Activated CD4-positive, CD25-positive, alpha-beta regulatory T cell treated with anti-CD3 and anti-CD28 coated beads, Interleukin-2, amount 50 U/mL, for 72 hours (primary cell): ENCODE measurements around the gene CORO6.
A peak's percentile ranks its signal among the peaks of the same experiment; 100 is the strongest.

Experiments used
- DNase-seq: peaks from one replicate; pipeline ENCODE4 v3.0.0; 2021

Gene CORO6

DNA sequence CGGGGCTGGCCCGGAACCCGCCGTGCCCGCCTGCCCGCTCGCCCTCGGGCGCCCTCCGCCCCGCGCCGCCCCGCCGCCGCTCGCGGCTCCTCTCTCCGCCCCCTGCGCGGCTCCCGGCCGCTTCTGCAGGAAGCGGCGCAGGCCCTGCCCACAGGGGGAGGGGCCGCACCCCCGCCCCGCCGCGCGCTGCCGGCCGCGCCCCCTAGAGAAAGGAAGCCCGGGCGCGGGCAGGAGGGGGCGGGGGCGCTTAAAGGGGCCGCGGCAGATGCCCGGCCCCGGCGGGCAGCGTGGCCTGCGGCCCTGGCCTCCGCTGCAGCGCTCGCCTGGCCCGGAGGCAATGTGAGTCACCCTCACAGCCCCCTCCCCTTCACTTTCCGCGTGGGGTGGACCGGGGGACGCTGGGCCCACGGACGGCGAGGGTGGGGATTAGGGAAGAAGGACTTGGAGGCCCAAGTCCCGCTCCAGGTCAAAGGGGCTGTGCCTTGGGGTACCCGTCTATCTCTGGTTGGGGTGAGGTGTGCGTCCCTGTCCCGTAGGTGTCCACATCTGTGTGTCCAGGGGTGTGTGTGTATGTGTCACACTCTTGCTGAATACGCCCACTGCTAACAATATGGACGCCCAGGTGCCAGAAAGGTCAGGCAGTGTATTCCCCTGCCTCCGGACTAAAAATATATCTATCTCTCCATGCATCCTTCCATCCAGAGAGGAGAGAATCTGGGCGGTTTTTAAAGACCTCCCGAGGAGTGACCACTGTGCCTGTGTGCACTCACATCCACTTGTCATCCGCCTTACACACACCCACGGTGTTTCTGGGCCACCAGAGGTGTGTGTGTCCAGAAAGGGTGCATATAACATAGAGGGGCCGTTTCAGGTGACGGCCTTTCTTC, 32.9 kb downstream of the CORO6 start, which contains the start of gene GIT1:
TSS of gene GIT1 (minus strand) at position 125 of the 887 bp plus-strand sequence. CDS start 270 bp downstream, outside the sequence.
- DNase-seq: peak; percentile 85

DNA sequence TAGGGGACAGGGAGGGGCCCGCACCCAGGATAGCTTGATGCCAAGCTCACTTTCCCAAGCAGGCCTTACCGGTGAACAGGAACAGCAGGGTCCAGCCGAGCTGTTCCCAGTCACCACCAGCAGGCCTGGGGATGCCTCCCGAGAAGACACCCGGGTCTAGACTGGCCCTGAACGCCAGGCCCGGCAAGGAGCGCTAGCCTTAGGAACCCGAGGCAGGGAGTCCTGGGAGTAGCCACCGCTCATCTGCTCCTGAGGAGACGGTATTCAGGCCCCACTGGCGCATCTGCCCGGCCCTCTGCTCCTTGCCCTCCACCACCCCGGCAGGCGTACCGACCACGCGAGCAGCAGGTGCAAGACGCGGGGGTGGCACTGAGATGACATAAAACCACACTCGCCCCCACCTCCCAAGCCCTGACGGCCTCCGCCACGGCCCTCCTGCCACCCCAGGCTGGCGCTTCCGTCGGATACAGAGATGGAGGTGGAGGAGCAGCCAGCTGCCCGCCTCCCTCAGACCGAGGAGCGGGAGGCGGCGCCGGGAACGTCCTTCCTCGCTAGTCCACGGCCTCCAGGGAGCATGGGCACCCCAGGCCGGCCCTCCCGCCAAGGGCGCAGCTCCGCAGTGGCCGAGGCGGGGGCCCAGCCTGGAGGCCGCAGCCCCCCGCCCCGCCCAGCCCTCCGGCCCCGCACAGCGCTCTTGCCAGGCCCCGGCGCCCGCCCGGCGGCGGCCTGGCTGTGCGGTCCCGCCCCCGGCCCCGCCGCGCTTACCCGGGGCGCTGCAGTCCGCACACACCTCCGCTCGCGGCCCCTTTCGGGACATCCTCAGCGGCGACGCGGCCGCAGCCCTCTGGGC, 33.9 kb downstream of the CORO6 start:
- DNase-seq: peak; percentile 62

DNA sequence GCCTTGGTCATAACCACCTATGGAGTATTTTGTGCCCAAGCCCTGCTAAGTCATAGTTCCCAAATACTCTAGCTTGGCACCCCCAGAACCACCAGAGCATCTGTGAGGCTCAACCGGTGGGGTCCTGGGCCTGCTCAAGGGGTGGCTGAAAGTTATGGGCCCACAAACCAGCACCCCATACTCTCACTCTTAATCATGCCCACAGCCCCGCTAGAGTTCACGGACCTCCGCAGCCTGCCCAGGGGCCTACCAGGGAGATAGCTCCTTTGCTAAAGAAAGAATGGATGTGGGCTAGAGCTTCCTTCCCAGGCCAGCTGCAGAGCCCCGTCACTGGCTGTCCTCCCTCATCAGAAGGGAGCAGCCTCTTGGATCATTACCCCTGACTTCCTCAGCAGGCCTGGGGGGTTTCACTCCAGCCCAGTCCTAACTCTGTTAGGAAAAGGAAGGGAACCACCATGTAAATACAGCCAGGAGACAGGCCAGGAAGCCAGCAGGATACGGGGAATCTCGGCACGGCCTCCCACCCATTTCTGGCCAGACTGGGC, 34.6 kb downstream of the CORO6 start:
- no peak for DNase-seq

DNA sequence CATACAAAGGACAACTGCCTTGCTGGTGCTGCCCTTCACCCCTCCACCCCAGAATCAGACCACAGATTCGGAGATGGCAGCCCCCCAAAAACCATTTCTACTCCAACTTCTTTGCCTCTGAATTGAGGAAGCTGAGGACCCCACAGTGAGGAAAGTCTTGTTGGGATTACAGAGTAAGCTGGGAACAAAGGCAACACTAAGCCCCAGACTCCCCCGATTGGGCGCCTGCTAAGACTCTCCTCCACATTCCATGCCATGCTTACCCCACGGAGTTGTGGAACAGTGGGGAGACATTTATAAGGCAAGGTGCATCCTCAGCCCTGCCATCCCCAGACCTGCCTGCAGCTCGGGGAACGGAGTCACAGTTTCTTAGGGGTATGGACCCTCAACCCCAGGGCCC, 35.1 kb downstream of the CORO6 start:
- no peak for DNase-seq

DNA sequence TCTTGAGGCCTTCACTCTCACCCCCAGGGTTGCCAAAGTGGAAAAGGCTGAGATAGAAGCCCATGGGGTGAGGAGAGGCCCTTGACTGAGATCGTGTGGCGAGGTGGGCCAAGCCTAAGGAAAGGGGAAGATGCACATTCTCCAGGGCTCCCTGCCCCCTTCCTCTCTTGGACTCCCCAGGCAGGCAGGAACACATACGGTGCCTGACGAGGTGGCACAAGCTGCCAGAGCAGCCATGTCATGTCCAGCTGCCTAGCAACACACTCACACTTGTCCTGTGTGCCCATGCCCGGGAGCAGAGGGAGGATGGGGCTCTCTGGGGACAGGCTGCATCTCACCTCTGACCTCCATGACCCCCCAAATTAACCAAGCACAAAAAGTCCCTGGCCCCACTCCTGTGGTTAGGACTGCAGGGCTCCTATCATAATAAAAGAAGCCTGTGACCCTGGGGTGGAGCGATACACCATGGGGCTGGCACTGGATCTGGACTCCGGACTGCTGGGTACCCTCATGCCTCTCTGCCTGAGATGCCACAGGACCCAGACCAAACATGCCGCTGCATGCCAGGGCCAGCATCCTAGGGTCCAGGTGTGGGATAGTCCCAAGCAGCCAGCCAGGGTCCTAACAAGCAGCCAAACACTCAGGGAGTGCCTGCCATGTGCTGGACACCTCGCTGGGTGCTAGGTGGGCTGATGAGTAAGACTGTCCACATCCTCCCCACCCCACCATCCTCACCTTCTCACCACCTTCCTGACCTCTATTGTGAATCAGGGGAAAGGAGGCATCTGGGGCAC, 35.8 kb downstream of the CORO6 start:
- no peak for DNase-seq

DNA sequence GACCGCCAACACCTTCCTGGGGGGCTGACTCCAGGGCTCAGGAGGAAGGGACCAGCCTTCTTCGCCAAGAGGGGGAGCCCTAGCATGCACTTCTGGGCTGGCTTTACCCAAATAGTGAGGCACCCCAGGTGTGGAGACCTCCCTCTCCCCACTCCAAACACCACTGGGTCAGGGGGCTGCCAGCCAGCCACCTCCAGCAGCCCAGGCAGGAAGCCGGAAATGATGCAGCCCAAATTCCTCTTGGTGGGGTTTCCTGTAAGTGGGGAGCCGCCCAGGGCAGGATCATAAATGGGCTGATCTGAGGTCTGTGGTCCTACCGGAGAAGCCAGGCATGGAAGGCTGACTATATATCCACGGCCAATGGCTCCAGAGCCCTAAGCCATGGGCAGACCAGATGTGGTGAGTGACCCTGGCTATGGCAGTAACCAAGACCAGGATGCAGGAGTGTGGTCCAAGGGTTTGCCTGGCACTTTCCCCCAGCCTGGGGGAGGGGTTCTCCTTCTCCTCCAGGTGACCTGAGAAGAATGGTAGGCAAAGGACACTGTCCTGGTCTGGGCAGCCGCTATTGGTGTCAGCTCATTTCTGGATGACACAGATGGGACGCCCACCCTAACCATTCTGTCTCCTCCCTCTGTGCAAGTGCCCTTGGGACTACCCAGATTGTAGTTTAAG, 37.5 kb downstream of the CORO6 start:
- DNase-seq: no peak

DNA sequence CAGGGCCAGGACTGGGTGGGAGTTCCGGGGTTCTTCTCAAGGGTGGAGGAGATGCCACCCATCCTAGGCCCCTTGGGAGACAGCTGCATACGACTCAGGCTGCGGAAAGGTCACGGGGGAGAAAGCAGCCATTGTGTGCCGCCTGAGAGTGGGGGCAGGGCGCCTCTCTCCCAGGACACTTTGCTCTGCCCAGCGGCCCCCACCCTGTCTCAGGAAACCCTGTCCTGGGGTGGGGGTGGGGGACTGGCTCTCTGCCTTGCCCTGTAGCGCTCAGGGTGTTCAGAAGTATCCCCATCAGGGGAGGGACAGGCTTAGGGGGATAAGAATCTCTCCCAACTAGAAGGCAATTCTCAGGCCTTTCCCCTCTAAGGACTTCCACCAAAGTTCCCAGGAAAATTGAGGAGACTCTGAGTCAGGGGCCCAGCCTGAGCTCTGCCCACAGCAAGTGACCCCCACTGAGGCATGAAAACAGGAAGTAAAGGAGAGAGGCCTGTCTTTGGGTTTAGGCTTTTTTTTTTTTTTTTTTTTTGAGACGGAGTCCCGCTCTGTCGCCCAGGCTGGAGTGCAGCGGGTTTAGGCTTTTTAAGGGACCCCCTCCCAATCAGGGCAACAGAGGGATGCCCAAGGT, 38.1 kb downstream of the CORO6 start:
- no peak for DNase-seq

DNA sequence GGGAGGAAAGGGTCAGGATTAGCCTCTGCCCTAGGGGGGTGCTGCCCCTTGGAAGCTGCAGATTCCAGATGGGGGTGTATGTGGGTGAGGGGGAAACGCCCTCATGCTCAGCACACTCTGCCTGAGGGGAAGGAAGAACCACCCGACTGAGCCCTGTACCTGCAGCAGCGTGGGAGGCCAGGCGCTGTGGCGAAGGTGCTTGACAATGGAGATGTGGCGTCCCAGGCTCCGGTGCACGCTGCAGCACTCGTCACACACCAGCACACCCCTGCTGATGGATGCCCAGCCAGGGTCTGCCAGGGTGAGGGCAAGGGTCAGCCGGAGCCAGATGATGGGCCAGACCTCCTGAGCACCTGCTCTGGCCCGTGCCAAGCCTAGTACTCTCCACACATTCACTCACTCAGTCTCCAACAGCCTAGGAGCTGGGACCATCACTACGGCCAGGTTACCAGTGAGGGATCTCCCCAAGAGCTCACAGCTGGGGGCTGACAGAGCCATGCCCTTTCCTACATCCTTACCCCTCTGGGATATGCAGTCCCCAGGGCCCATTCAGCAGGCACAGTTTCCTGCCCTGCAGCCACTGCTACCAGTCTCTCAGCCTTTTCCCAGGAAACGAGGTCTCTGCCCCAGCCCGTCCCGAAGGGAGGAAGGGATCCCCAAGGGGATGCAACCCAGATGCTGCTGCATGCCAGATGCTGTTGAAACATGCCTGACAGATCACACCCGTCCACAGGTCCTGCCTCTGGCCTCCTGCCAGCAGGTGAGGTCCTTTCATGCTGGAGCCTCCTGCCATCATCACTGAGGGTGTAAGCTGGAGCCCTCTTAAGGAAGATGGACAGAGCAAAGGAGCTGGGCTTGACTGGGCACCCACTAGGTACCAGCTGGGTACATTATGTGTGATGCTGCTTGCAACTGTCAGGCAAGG, 39.1 kb downstream of the CORO6 start:
- DNase-seq: no peak

DNA sequence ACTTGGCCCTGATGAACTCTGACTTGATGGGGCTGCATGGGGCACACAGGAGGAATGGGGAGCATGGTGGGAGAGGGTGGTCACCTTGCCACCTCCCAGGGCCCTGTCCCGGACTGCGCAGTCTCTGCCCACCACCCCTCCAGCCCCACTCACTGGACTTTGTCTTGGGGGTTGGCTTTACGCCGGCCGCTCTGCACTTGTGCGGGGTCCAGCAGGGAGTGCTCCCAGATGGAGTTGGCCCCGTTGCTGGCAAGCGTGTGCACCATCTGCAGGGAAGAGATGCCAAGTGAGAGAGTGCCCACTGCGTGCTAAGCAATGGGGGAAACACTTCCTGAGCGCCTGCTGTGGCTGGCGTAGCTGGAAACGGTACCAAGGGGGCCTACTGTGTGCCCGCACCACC, 39.9 kb downstream of the CORO6 start:
- no peak for DNase-seq

DNA sequence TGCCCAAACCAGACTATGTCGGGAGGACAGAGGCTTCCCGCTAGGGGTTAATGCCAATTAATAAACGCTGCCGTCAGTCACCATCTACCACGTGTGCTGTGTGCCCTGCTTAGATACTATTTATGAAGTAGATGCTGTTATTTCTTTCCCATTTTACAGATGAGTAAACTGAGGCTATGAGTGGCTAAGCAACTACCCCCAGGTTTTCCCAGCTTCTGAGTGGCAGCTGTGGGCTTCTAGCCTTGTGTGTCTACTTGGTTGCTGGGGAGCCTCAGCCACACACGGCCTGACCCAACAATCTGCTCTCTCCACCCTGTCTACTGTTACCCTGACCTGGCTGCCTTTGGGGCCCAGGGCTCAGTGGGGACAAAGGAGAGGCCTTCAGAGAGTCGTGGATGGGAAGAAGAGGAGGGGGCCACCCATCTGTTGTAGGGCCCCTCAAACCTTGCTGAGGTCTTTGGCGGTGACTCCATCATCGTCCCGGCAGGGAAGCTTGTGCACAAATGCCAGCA, 40.4 kb downstream of the CORO6 start:
- DNase-seq: no peak

DNA sequence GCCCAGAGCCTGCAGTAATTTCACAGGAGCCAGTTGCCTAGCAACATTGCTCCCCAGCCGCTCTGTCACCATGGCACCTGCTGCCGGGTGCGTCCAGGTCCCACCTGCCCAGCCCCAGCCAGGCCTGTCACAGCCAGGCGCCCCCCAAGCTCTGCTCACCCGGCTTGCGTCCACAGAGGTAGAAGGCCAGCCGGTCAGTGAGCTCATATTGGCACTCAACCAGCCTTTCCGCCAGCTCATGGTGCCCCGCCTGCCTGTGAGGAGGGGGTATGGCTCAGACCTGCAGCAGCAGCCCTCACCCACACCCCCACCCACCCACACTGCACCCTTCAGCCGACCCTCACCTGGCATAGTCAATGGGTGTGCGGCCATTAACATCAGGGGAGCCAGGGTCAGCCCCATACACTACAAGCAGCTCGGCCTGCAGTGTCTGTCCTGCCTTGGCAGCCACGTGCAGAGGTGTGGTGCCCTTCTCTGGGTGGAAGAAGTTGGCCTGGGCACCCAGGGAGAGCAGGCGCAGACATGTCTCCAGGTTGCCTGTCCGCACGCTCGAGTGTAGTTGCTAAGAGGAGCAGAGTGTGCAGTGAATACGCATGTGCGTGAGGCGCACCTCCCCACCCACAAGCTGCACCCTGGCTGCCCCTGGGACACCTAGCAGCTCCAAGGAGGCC, 41.0 kb downstream of the CORO6 start:
- DNase-seq: no peak

DNA sequence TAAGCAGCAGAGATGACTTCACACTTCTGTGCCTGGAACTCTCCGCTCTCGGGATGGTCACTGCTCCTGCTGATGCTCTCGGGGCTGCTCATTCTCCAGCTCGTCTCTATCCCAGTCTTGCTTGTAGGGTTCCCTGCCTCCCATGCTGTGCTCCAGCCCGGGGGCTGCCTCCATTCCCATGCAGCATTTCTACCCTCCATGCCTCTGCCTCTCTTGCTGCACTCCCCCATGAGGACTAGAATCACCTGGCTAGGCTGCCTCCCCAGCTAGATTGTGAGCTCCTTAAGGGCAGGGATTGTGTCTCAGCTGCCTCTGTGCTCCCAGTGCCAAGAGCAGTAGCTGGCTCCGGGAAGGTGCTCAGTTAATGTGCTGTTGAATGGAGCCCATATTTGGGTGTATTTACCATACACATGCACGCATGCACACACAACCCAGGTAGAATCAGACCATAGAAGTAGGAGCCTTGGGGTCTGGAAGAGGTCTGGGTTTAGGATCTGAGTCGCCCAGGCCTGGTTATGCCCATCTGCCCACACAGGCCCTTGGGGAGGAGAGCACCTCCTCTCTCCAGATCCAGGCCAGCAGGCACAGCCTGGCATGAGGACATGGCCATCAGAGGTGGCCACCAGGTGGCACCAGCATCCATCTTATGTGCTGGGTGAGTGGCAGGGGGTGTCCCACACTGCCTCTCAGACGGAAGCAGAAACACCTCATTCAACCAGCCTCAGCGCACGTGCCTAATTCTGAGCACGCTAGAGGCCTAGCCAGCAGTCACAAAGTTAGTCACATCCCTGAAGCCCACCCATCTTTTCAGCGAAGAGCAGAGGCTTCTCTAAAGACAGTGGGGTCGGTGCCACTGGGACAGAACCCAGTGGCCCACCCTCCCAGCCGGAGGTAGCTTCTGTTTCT, 42.6 kb downstream of the CORO6 start:
- peak; percentile 89 for DNase-seq

DNA sequence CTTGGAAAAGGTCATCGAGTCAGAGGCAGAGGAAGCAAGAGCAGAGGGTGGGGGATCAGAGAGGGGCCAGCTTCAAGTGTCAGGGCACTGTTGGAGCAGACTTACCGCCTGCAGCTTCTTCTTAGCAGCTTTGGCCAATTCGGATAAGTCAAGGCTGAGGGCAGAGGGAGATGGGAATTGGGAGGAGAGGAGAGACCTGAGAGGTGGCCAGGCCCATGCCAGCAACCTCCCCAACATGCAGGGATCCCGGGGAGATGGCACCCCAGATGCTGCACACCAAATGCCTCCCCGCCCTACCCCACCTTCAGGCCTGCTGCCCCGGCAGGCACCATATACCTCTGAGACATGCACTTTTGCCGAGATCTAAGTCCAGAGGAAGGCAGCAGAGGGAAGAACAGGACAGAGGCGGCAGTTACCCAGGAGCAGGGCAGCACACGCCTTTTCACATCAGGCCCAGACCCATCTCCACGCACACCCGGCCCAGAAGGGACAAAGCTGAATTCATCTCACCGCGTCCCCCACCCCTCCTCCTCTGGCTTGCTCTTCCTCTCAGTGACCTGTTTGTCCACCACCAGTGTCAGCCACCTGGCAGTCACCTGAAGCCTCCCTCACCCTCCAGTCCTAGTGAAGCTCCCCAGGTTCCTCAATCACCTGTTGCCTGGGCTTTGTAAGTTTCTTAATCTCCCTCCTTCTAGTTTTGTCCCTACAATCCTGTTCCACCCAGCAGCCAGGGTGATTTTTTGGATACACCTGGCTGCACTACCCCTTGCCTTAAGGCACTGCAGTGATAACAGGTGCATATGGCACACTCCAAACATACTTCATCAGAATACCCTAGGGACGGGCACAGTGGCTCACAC, 43.9 kb downstream of the CORO6 start:
- no peak for DNase-seq

DNA sequence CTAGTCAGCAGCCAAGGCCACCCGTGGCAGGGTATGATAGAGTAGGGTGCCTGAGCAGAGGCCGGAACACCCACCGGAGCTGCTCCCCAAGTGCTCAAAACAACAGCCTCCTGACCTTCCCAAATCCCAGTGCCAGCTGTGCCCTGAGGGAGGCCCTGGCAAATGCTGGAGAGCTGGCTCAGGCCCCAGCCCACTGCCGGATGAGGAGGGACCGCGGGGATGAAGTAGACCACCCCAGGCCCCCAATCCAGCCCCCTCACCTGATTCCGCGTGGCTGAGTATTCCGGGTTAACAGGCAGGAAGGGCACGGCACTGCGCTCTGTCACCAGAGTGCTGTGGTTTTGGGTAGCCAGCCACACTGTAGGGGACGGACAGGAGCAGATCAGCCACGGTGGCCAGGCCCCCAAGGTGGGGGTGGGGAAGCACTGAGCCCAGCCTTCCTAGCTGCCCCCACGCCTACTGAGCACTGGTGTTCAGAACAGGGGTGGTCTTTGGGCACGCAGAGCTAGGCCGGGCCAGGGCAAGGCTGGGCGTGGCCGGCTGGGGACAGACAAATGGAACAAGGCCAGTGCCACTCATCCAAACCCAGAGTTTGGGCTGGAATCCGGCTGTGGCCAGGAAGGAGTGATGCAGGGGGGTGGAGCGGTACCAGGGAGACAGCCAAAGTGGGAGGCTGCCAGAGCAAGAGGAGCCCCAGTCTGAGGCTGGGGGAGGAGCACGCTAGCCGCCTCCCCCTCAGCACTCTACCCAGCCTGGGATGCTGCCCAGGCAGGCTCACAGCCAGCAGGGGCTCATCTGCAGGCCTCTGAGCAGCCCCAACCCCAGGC, 45.1 kb downstream of the CORO6 start:
- no peak for DNase-seq

DNA sequence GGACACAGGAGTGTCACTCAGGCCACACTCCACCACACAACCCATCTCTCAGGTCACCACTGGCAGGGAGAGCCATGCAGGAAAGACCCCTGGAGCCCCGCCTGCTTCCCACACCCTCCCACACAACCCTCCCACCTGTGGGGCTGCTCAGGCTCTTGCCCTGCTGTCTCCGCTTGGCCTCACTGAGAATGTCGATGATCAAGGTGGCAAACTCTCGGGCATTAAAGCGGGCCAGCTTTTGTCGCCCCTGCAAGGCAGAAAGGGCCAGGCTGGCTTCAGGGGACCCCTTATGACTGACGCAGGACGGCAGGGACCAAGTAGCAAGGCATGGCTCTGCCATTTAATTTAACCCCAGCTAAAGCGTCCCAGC, 45.7 kb downstream of the CORO6 start:
- DNase-seq: no peak

DNA sequence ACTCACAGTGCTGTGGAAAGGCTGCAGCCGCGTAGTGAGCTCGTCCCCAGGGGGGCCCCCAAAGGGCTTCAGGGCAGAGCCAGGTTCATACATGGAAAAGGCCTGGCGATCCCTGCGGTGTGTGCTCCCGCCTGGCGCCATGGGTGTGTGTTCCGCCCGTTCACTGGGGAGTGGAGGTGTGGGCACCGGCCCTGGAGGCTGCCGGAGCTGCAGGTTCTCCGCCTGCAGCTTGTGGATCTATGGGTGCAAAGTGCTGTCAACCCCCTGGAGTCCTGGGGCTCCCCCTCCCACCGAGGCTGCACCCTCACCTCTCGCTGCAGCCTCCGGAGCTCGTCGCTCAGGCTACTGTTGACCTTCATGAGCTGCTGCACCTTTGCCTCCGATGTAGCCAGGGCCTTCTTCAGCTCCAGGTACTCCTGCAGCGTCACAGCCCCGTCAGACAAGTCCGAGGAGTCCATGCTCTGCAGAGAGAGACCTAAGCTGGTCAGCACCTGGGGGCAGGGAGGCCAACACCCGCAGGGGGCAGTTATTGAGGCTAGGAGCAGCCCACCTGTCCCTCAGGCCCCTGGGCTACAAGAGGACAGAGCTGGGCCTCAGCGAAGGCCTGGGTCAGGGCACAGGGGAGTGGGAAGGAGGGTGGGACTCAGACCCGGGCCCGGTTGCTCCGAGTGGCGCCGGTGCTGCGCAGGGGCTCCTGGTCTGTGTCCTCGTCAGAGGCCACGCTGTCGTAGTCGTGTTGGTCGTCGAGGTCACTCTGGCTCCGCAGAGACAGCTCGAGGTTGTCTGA, 46.3 kb downstream of the CORO6 start:
- no peak for DNase-seq
